ENCODE results near the gene SLC16A5.

DNA sequence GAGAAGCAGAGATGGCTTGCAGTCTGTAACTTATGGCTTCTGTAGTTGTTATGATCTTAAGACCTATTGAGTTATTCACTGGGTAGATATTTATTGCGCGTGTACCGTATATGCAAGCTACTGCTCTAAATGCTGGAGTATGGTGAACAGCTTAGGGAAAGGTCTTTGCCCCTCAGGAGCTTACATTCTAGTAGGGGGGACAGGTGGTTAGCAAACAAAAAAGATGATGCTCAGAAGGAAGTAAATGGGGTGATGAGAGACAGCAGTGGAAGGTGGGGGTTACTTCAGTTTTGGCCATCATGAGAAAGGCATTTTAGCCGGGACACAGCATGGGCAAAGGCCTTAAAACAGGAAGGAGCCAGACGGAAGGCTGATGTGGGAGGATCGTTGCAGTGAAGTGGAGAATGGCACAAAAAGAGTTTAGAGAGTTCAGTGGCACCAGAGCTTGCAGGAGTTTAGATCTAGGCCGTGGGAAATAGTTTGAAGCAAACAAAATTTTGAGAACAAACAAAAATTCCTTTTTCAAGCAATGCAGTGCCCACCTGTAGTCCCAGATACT lies 24.1 kb downstream of the SLC16A5 start:
- TF ChIP-seq SMAD3 (CRISPR knock-in tag; IDR thresholded peaks at IDR 0.05; ENCODE audit: borderline replicate concordance) = no peak
- TF ChIP-seq, protein P1, sequence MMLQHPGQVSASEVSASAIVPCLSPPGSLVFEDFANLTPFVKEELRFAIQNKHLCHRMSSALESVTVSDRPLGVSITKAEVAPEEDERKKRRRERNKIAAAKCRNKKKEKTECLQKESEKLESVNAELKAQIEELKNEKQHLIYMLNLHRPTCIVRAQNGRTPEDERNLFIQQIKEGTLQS (CRISPR knock-in tag; conservative IDR thresholded peaks at IDR 0.05) = no peak
- no peak for TF ChIP-seq TEAD4 (CRISPR knock-in tag; IDR thresholded peaks at IDR 0.05)
- TF ChIP-seq, protein P2, sequence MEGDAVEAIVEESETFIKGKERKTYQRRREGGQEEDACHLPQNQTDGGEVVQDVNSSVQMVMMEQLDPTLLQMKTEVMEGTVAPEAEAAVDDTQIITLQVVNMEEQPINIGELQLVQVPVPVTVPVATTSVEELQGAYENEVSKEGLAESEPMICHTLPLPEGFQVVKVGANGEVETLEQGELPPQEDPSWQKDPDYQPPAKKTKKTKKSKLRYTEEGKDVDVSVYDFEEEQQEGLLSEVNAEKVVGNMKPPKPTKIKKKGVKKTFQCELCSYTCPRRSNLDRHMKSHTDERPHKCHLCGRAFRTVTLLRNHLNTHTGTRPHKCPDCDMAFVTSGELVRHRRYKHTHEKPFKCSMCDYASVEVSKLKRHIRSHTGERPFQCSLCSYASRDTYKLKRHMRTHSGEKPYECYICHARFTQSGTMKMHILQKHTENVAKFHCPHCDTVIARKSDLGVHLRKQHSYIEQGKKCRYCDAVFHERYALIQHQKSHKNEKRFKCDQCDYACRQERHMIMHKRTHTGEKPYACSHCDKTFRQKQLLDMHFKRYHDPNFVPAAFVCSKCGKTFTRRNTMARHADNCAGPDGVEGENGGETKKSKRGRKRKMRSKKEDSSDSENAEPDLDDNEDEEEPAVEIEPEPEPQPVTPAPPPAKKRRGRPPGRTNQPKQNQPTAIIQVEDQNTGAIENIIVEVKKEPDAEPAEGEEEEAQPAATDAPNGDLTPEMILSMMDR (IDR thresholded peaks at IDR 0.05) = no peak
- TF ChIP-seq, protein P3, sequence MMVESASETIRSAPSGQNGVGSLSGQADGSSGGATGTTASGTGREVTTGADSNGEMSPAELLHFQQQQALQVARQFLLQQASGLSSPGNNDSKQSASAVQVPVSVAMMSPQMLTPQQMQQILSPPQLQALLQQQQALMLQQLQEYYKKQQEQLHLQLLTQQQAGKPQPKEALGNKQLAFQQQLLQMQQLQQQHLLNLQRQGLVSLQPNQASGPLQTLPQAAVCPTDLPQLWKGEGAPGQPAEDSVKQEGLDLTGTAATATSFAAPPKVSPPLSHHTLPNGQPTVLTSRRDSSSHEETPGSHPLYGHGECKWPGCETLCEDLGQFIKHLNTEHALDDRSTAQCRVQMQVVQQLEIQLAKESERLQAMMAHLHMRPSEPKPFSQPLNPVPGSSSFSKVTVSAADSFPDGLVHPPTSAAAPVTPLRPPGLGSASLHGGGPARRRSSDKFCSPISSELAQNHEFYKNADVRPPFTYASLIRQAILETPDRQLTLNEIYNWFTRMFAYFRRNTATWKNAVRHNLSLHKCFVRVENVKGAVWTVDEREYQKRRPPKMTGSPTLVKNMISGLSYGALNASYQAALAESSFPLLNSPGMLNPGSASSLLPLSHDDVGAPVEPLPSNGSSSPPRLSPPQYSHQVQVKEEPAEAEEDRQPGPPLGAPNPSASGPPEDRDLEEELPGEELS (CRISPR knock-in tag; IDR thresholded peaks at IDR 0.05) = no peak
- TF ChIP-seq ZNF138 (CRISPR knock-in tag; conservative IDR thresholded peaks at IDR 0.05) = no peak
- TF ChIP-seq, protein P4, sequence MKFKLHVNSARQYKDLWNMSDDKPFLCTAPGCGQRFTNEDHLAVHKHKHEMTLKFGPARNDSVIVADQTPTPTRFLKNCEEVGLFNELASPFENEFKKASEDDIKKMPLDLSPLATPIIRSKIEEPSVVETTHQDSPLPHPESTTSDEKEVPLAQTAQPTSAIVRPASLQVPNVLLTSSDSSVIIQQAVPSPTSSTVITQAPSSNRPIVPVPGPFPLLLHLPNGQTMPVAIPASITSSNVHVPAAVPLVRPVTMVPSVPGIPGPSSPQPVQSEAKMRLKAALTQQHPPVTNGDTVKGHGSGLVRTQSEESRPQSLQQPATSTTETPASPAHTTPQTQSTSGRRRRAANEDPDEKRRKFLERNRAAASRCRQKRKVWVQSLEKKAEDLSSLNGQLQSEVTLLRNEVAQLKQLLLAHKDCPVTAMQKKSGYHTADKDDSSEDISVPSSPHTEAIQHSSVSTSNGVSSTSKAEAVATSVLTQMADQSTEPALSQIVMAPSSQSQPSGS (CRISPR knock-in tag; IDR thresholded peaks at IDR 0.05; ENCODE audit: borderline replicate concordance, low read depth) = no peak
- no peak for TF ChIP-seq SP1 (CRISPR knock-in tag; conservative IDR thresholded peaks at IDR 0.05)
- no peak for TF ChIP-seq ELF4 (CRISPR knock-in tag; IDR thresholded peaks at IDR 0.05; ENCODE audit: low read depth)
